Esophagus squamous epithelium (tissue), 5 donors: ENCODE results near the gene POU6F2. TPM values are rescaled to one million over a fixed set of nuclear protein-coding genes. Genes with fewer than 3 reads are reported as not detected.

ENCODE experiments used
- DNase-seq: peaks from one replicate; lab custom pipeline; 2025; lab: John Stamatoyannopoulos, UW
- H3K27ac ChIP-seq, 4 donors: fragments of 200-600 bp; sonication (generic); one replicate each; pipeline ENCODE4 v1.5.1; 2016 to 2019; ENCODE audit warnings: mild to moderate bottlenecking in 1 of 4
- H3K27me3 ChIP-seq, 4 donors: fragments of 200-600 bp; sonication (generic); 1 replicate in 3 of 4; 2 replicates in 1 of 4; pipeline versions ENCODE4 v1.5.1 to v1.6.0; 2017 to 2021; ENCODE audit warnings: antibody characterized with exemption in 1 of 4
- H3K36me3 ChIP-seq, 3 donors: fragments of 200-600 bp; sonication (generic); one replicate each; pipeline ENCODE4 v1.5.1; 2016 to 2019
- H3K4me1 ChIP-seq, 3 donors: fragments of 200-600 bp; sonication (generic); one replicate each; pipeline ENCODE4 v1.5.1; 2017 to 2019
- H3K4me3 ChIP-seq, 4 donors: fragments of 200-600 bp; sonication (generic); 1 replicate in 3 of 4; 2 replicates in 1 of 4; pipeline ENCODE4 v1.5.1; 2016 to 2019; ENCODE audit warnings: mild to moderate bottlenecking in 2 of 4, moderate library complexity in 1 of 4
- H3K9me3 ChIP-seq, 3 donors: fragments of 200-600 bp; sonication (generic); one replicate each; pipeline ENCODE4 v1.5.1; 2016 to 2019
- CTCF ChIP-seq, 6 experiments: fragments of 450-650 bp in 4 of 6; fragments of 200-600 bp in 2 of 6; sonication (generic) in 2 of 6; IDR thresholded peaks; one replicate each; pipeline ENCODE4 v1.5.1; 2016 to 2019; ENCODE audit warnings: antibody characterized with exemption in 6 of 6, mild to moderate bottlenecking in 4 of 6, moderate library complexity in 4 of 6
- POLR2A ChIP-seq, 4 donors: fragments of 450-650 bp; IDR thresholded peaks; one replicate each; pipeline ENCODE4 v1.6.1; 2017; ENCODE audit warnings: antibody characterized with exemption in 4 of 4, mild to moderate bottlenecking in 4 of 4, moderate library complexity in 3 of 4
- WGBS, 2 donors: methylation state at CpG; one replicate each; pipeline ENCODE4 v1.1.5; 2018; 5-methylcytosine and 5-hydroxymethylcytosine counted together
- intact Hi-C: fragments of 100-400 bp; cut with DNase I; formaldehyde crosslinking; loops from one replicate; pipeline ENCODE4 v1.15.0; 2022
- total RNA-seq, 4 donors: library from RNA; depleted of rRNA; stranded (reverse); fragments of >200 nt; gene quantifications; one replicate each; pipeline ENCODE4 v1.1.0, GENCODE V29; 2016
- donor health status: DM: yes; HTN: yes; CAD: no.

Gene POU6F2
- total RNA-seq, 4 donors from 2014 or later: 0.76 to 1.6 TPM; not detected in 2

- no peaks in the 10 kb centered on the region for H3K36me3 ChIP-seq
- WGBS, 2 donors: 63 to 83% methylated on average over 3 of the region's 3 CpGs
- DNase-seq: no peak
- intact Hi-C loops: no loop called here
- H3K27ac ChIP-seq: no peak overlapping the region
- H3K27me3 ChIP-seq: peaks cover 0 to 14% (median 0%) of the 10 kb centered on the region in 4 donors
- no peak for TF ChIP-seq POLR2A (IDR thresholded peaks at IDR 0.05)
- TF ChIP-seq CTCF (IDR thresholded peaks at IDR 0.05): no peak
- peaks cover 0 to 5% (median 0%) of the 10 kb centered on the region in 3 donors for H3K4me1 ChIP-seq
- no peak overlapping the region for H3K4me3 ChIP-seq
- no peaks in the 10 kb centered on the region for H3K9me3 ChIP-seq
Observed at GRCh38 chr7:39084349-39084748, 106.6 kb downstream of the POU6F2 start.

GRCh38 chr7:39085189-39085588 is 107.5 kb downstream of the POU6F2 start:
- no peaks in the 10 kb centered on the region for H3K9me3 ChIP-seq
- H3K4me1 ChIP-seq: peaks cover 0 to 5% (median 0%) of the 10 kb centered on the region in 3 donors
- 27 to 31% methylated on average over 5 of the region's 5 CpGs for WGBS, 2 donors
- DNase-seq: no peak
- H3K36me3 ChIP-seq: no peaks in the 10 kb centered on the region
- peak overlapping the region in 1 of 4 donors; percentile 2 for H3K4me3 ChIP-seq
- peaks cover 0 to 14% (median 0%) of the 10 kb centered on the region in 4 donors for H3K27me3 ChIP-seq
- no peak overlapping the region for H3K27ac ChIP-seq
- intact Hi-C loops: no loop called here
- TF ChIP-seq POLR2A (IDR thresholded peaks at IDR 0.05) (no peak), CTCF (IDR thresholded peaks at IDR 0.05) (no peak)

- intact Hi-C loops: no loop called here
- 12 to 23% methylated on average over 11 of the region's 11 CpGs for WGBS, 2 donors
- Histone ChIP-seq H3K27me3 (peaks cover 0 to 14% (median 0%) of the 10 kb centered on the region in 4 donors), H3K4me3 (peak overlapping the region in 2 of 4 donors; percentile 2), H3K36me3 (no peaks in the 10 kb centered on the region), H3K27ac (no peak overlapping the region), H3K4me1 (peaks cover 0 to 5% (median 0%) of the 10 kb centered on the region in 3 donors), H3K9me3 (no peaks in the 10 kb centered on the region)
- no peak for DNase-seq
- TF ChIP-seq POLR2A (IDR thresholded peaks at IDR 0.05) (no peak), CTCF (IDR thresholded peaks at IDR 0.05) (no peak)
Observed at GRCh38 chr7:39085590-39086049, 107.9 kb downstream of the POU6F2 start.

- Histone ChIP-seq H3K9me3 (no peaks in the 10 kb centered on the region), H3K27ac (no peak overlapping the region), H3K36me3 (no peaks in the 10 kb centered on the region), H3K27me3 (peaks cover 0 to 14% (median 0%) of the 10 kb centered on the region in 4 donors), H3K4me3 (no peak overlapping the region), H3K4me1 (peaks cover 0 to 5% (median 0%) of the 10 kb centered on the region in 3 donors)
- TF ChIP-seq CTCF (IDR thresholded peaks at IDR 0.05) (no peak), POLR2A (IDR thresholded peaks at IDR 0.05) (no peak)
- WGBS, 2 donors: 74 to 81% methylated on average over 10 of the region's 10 CpGs
- intact Hi-C loops: no loop called here
- DNase-seq: no peak
Observed at GRCh38 chr7:39086638-39087360, 109.1 kb downstream of the POU6F2 start.
